Measurements from ENCODE around the gene MTA3. TPM values are rescaled to one million over a fixed set of nuclear protein-coding genes. Genes with fewer than 3 reads are reported as not detected.

MTA3 gene
- 1 to 10 TPM; 2.7 to 8.3 (median 6.9) TPM for polyA plus RNA-seq (ENCODE audit: low read depth in 6 of 6)

DNA sequence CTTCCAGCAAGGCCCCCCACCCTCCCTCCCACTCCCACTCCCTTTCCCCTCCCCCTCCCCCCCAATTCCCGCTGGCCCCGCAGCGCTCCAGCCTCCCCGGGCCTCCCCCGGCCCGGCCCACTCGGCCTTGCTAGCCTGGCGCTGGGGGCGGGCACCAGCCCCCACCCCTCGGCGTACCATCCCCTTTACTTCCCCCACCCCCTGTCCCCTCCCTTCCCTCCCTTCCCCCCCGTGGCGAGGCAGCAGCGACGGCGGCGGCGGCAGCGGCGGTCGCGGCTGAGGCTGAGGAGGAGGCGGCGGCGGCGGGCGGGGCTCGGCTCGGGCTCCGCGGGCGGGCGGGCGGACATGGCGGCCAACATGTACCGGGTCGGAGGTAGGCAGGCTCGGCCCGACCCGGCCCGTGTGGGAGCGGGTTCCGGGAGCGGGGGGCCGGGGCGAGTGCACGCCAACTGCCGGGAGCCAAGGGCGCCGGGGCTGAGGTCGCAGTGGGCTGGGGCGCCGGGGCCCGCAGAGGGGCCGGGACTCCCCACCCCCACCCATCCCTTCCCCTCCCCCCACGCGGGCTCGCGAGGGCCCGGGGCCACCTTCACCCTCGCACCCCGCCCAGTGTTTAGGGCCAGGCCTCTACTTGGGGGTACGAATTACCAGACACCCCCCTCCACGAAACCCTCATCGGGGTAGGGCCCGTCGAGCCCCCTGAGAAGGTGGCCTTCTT is at the start of gene MTA3:
Gene MTA3 (plus strand): TSS at position 232 of the 715 bp plus-strand sequence. CDS start 114 bp downstream, at position 346.
- Mint-ChIP-seq H3K27me3 (no peaks in the 10 kb centered on the region), H3K9me3 (no peaks in the 10 kb centered on the region), H3K36me3 (no peaks in the 10 kb centered on the region), H3K27ac (peak within 1 kb of the TSS; percentile 83 to 92 (median 88)), H3K4me3 (peak within 1 kb of the TSS; percentile 79 to 98 (median 90)), H3K4me1 (peaks cover 20 to 24% (median 22%) of the 10 kb centered on the region in 3 donors)
- DNase-seq (peak; percentile 58), ATAC-seq (ENCODE audit: low read depth in 2 of 2) (peak; percentile 80 to 86)

DNA sequence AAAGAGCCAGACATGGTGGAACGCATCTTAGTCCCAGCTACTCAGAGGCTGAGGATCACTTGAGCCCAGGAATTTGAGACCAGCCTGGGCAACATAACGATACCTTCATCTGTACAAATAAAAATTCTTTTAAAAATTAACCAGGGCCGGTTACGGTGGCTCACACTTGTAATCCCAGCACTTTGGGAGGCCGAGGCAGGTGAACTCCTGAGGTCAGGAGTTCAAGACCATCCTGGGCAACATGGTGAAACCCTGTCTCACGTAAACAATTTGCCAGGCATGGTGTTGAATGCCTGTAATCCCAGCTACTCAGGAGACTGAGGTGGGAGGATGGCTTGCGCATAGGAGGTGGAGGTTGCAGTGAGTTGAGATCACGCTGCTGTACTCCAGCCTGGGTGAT is 48.8 kb upstream of the MTA3 start:
- H3K9me3 Mint-ChIP-seq: peaks cover 0 to 3% (median 0%) of the 10 kb centered on the region in 7 donors
- no peak overlapping the region for H3K27ac Mint-ChIP-seq
- DNase-seq (no peak), ATAC-seq (ENCODE audit: low read depth in 2 of 2) (no peak)
- peaks cover 0 to 6% (median 0%) of the 10 kb centered on the region in 3 donors for H3K27me3 Mint-ChIP-seq
- H3K4me1 Mint-ChIP-seq: no peaks in the 10 kb centered on the region
- no peak overlapping the region for H3K4me3 Mint-ChIP-seq
- H3K36me3 Mint-ChIP-seq: no peaks in the 10 kb centered on the region

DNA sequence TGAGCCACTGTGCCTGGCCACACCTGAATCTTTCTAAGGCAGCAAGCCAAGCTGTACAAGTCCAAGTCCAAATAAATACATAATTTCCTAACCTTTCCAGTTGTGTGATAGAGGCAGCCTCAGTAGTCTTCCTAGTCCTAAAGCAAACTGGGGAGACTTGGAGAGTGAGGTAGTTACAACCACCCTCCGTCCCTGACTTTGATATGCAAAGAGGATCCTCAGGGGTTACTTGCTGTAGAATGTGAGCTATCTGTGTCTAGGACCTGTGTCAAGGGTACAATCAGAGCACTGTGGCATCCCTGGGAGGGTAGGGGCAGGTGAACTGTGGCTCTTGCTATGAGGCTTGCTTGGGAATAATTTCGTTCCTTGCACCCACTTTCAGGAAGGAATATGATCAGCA is 46.4 kb upstream of the MTA3 start:
- H3K27me3 Mint-ChIP-seq: peaks cover 0 to 12% (median 0%) of the 10 kb centered on the region in 3 donors
- H3K27ac Mint-ChIP-seq: no peak overlapping the region
- no peak overlapping the region for H3K4me3 Mint-ChIP-seq
- H3K4me1 Mint-ChIP-seq: no peaks in the 10 kb centered on the region
- no peak for ATAC-seq (ENCODE audit: low read depth in 2 of 2)
- no peak for DNase-seq
- peaks cover 0 to 3% (median 0%) of the 10 kb centered on the region in 7 donors for H3K9me3 Mint-ChIP-seq
- no peaks in the 10 kb centered on the region for H3K36me3 Mint-ChIP-seq

DNA sequence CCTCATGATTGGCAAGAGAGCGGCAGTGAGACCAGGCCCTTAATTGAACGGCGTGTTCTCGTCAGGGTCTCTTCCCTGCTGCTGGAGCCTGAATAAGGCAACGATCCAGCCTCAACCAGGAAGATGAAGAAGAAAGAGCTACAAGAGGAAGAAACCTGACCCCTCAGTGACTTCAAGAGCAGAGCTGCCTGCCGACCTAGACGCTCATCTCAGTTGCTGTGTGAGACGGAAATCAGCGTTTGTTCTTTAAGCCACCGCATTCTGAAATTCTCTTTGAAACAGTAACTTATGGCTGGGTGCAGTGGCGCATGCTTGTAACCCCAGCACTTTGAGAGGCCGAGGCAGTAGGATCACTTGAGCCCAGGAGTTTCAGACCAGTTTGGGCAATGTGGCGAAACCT is 45.1 kb upstream of the MTA3 start:
- Mint-ChIP-seq H3K27ac (peak overlapping the region in 2 of 6 donors; percentile 17 to 82), H3K27me3 (peaks cover 0 to 12% (median 0%) of the 10 kb centered on the region in 3 donors), H3K4me1 (no peaks in the 10 kb centered on the region), H3K9me3 (peaks cover 0 to 3% (median 0%) of the 10 kb centered on the region in 7 donors), H3K4me3 (no peak overlapping the region), H3K36me3 (no peaks in the 10 kb centered on the region)
- ATAC-seq (ENCODE audit: low read depth in 2 of 2) (no peak), DNase-seq (no peak)

DNA sequence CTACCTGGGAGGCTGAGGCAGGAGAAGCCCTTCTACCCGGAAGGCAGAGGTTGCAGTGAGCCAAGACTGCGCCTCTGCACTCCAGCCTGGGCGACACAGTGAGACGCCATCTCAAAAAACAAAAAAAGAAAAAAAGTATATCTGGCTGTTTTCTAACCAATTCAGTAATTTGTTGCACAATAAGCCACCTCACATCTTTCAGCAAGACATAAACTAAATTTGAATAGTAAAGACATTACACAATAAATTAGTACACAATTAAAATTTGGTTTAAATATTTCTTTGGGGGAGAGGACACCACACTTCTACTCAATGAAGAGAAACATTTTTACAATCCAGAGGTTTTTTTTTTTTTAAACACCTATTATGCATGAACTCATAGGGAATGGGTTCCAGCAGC is 36.0 kb upstream of the MTA3 start:
- no peaks in the 10 kb centered on the region for H3K4me1 Mint-ChIP-seq
- H3K36me3 Mint-ChIP-seq: no peaks in the 10 kb centered on the region

DNA sequence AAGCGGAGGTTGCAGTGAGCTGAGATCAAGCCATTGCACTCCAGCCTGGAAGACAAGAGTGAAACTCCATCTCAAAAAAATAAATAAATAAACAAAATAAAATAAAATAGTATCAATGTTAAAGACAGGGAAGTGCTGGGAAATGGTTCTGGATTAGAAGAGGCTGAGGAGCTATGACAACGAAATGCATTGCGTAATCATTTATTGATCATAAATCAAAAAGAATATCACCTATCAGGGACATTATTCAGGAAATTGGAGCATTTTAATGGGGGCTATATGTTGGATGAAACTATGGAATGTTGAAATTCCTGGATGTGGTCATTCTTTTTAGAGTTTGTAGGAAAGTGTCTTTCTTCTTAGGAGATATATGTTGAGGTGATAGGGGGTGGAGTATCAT is 30.9 kb upstream of the MTA3 start:
- ATAC-seq (ENCODE audit: low read depth in 2 of 2) (no peak), DNase-seq (no peak)
- Mint-ChIP-seq H3K27me3 (no peaks in the 10 kb centered on the region), H3K4me1 (no peaks in the 10 kb centered on the region), H3K27ac (peak overlapping the region in 1 of 6 donors; percentile 27), H3K36me3 (no peaks in the 10 kb centered on the region), H3K4me3 (no peak overlapping the region), H3K9me3 (peaks cover 0 to 9% (median 5%) of the 10 kb centered on the region in 7 donors)

More for the DNA sequence above, 36.0 kb upstream of the MTA3 start:
- Mint-ChIP-seq H3K27ac (no peak overlapping the region), H3K4me3 (no peak overlapping the region), H3K9me3 (no peaks in the 10 kb centered on the region), H3K27me3 (no peaks in the 10 kb centered on the region)
- no peak for DNase-seq
- ATAC-seq (ENCODE audit: low read depth in 2 of 2): no peak

DNA sequence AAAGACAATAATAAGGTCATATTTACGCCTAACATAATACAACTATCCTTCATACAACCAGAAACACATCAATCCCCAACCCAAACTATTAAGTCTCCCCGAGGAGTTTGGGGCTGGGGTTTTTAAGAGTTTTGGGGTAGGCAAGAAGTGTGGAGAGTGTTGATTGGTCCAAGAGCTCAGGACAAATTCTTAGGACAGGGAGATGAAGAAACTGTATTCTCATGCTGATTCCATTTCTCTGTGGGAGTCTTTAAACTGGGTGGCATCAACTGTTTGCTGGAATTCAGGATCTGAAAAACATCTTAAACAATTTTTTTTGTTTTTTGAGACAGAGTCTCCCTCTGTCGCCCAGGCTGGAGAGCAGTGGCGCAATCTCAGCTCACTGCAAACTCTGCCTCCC is 25.6 kb upstream of the MTA3 start:
- Mint-ChIP-seq H3K27ac (no peak overlapping the region), H3K27me3 (no peaks in the 10 kb centered on the region), H3K4me1 (peaks cover 8 to 11% (median 11%) of the 10 kb centered on the region in 3 donors), H3K9me3 (peaks cover 0 to 6% (median 4%) of the 10 kb centered on the region in 7 donors), H3K4me3 (no peak overlapping the region), H3K36me3 (no peaks in the 10 kb centered on the region)
- ATAC-seq (ENCODE audit: low read depth in 2 of 2) (no peak), DNase-seq (no peak)

DNA sequence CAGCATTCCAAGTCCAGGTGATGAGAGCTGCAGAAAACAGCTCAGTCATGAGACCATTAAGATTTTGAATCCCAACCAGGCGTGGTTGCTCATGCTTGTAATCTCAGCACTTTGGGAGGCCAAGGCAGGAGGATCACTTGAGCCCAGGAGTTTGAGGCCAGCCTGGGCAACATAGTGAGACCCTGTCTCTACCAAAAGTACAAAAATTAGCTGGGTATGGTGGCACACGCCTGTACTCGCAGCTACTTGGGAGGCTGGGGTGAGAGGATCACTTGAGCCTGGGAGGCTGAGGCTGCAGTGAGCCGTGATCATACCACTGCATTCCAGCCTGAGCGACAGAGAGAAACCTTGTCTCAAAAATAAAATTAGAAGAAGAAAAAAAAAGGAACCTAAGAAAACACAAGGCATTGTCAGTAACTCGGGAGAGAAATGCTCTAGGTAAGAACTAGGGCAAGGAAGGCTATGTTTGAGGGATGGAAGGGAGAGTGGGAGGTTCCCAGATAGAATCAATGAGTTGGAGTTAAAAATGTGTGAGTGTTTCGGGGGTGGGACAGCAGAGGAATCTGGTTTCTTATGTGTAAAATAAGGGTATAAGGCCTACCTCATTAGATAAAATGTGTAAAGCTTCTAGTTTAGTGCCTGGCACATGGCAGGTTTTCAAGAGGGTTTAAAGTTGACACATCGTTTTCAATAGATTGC is 23.3 kb upstream of the MTA3 start:
- no peak for DNase-seq
- H3K4me3 Mint-ChIP-seq: peak overlapping the region in 1 of 8 donors; percentile 9
- peaks cover 8 to 11% (median 11%) of the 10 kb centered on the region in 3 donors for H3K4me1 Mint-ChIP-seq
- no peaks in the 10 kb centered on the region for H3K36me3 Mint-ChIP-seq
- H3K27ac Mint-ChIP-seq: peak overlapping the region in 2 of 6 donors; percentile 33 to 65
- H3K9me3 Mint-ChIP-seq: no peaks in the 10 kb centered on the region
- no peak for ATAC-seq (ENCODE audit: low read depth in 2 of 2)
- peaks cover 0 to under 1% (median 0%) of the 10 kb centered on the region in 3 donors for H3K27me3 Mint-ChIP-seq

DNA sequence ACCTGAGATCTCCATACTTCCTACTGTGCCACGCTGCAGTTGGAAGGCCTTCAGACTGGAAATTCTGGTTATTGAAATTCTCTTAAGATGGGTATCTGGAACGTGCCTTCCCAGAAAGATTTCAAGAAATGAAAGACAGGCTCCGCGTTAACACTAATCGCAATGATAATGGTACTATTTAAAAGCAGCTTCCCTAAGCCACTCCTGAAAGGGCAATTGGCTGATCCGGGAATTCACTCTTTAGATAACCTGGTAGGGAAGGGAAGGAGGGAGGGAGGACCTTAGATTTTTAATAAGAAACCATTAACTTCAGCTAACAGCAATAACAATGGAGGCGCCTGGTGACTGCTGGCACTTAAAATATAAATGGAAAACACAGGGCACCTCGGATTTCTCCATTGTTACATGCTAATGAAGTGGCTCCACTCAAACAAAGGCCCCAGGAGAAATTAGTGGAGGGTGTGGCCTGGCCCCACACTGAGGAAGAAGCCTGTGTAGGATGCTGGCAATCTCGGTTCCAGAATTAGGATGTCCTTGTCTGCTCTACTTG is 22.5 kb upstream of the MTA3 start:
- H3K27me3 Mint-ChIP-seq: peaks cover 0 to 4% (median 0%) of the 10 kb centered on the region in 3 donors
- no peak for DNase-seq
- H3K4me3 Mint-ChIP-seq: no peak overlapping the region
- no peak overlapping the region for H3K27ac Mint-ChIP-seq
- H3K9me3 Mint-ChIP-seq: no peaks in the 10 kb centered on the region
- no peaks in the 10 kb centered on the region for H3K36me3 Mint-ChIP-seq
- H3K4me1 Mint-ChIP-seq: peaks cover 8 to 11% (median 11%) of the 10 kb centered on the region in 3 donors
- no peak for ATAC-seq (ENCODE audit: low read depth in 2 of 2)

DNA sequence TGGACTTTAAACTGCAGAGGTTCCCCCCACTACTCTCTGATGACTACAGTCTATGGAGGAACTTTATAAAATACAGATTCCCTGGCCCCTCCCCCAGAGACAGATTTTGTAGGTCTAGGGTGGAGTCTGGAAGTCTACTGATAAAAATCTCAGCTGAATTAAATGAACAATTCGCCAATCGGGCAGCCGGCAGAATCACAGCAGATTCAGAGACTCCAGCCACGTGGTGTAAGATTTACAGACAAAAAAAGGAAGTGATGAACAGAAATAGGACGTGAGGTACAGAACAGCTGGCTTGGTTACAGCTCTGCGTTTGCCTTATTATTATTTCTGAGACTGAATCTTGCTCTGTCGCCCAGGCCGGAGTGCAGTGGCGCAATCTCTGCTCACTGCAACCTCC is 21.4 kb upstream of the MTA3 start:
- Mint-ChIP-seq H3K36me3 (no peaks in the 10 kb centered on the region), H3K4me3 (peak overlapping the region in 6 of 8 donors; percentile 53 to 79 (median 68)), H3K4me1 (peaks cover 8 to 11% (median 11%) of the 10 kb centered on the region in 3 donors), H3K27ac (peak overlapping the region in 3 of 6 donors; percentile 26 to 53 (median 28)), H3K27me3 (peaks cover 0 to 8% (median 4%) of the 10 kb centered on the region in 3 donors), H3K9me3 (no peaks in the 10 kb centered on the region)
- DNase-seq (peak; percentile 34), ATAC-seq (ENCODE audit: low read depth in 2 of 2) (peak; percentile 98 to 99)

DNA sequence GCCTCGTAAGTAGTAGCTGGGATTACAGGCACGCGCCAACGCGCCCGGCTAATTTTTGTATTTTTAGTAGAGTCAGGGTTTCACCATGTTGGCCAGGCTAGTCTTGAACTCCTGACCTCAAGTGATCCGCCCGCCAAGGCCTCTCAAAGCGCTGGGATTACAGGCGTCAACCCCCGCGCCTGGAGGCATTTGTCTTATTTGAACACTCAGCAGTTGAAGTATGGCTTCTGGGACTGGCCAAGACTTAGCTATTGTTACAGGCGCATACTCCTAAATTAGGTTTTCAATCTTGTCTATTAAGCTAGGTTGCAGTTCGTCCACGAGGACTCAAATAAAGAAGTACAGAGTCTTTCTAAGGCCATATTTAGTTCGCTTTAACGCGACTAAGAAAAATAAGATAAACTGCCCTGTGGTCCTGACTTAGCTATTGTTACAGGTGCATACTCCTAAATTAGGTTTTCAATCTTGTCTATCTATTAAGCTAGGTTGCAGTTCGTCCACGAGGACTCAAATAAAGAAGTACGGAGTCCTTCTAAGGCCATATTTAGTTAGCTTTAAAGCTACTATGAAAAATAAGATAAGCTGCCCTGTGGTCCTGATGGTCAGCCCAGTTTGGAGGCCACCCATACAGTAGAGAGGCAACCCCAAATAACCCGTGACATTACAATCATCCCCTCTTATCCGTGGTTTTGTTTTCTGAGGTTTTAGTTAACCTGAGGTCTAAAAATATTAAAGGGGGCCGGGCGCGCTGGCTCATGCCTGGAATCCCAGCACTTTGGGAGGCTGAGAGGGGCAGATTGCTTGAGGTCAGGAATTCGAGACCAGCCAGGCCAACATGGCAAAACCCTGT is 20.8 kb upstream of the MTA3 start:
- ATAC-seq (ENCODE audit: low read depth in 2 of 2) (no peak), DNase-seq (no peak)
- Mint-ChIP-seq H3K27me3 (peaks cover 0 to 8% (median 4%) of the 10 kb centered on the region in 3 donors), H3K9me3 (no peaks in the 10 kb centered on the region), H3K27ac (peak overlapping the region in 3 of 6 donors; percentile 12 to 28 (median 26)), H3K4me3 (peak overlapping the region in 4 of 8 donors; percentile 53 to 79 (median 72)), H3K4me1 (peaks cover 8 to 11% (median 11%) of the 10 kb centered on the region in 3 donors), H3K36me3 (no peaks in the 10 kb centered on the region)

DNA sequence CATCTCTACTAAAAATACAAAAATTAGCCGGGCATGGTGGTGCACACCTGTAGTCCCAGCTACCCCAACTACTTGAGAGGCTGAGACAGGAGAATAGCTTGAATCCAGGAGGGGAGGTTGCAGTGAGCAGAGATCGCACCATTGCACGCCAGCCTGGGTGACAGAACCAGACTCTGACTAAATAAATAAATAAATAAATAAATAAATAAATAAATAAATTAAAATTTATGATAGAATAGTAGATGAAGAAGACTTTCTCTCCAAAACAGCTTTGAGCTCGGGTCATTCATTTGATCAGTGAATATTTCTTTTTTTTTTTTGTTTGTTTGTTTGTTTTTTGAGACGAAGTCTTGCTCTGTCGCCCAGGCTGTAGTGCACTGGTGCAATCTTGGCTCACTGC is 17.6 kb upstream of the MTA3 start:
- Mint-ChIP-seq H3K9me3 (no peaks in the 10 kb centered on the region), H3K4me3 (no peak overlapping the region), H3K4me1 (peaks cover 8 to 11% (median 11%) of the 10 kb centered on the region in 3 donors), H3K36me3 (no peaks in the 10 kb centered on the region), H3K27ac (no peak overlapping the region), H3K27me3 (peaks cover 0 to 8% (median 4%) of the 10 kb centered on the region in 3 donors)
- ATAC-seq (ENCODE audit: low read depth in 2 of 2) (no peak), DNase-seq (no peak)

DNA sequence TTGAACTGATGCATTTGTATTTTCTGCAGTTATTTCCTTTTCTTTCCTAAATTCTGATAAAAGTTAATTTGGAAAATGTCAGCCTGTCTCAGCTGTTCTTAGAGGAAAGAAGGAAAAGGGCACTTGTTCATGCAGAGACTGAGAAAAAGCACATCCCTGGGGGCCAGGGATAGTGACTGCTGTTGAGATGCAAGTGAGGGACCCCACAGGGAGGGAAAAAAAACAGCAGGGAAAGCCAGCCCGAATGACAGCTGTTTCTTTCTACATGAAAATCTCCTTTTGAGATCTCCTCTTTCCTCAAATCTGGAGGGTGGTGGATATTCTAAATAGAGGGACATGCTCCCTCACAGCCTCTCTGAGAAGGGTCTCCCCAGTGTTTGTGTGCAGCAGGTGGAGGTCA is 14.0 kb upstream of the MTA3 start:
- H3K4me3 Mint-ChIP-seq: no peak overlapping the region
- H3K27me3 Mint-ChIP-seq: peaks cover 0 to 8% (median 4%) of the 10 kb centered on the region in 3 donors
- H3K27ac Mint-ChIP-seq: no peak overlapping the region
- H3K9me3 Mint-ChIP-seq: no peaks in the 10 kb centered on the region
- H3K36me3 Mint-ChIP-seq: no peaks in the 10 kb centered on the region
- no peak for ATAC-seq (ENCODE audit: low read depth in 2 of 2)
- H3K4me1 Mint-ChIP-seq: no peaks in the 10 kb centered on the region
- no peak for DNase-seq

Measured in naive B cell (primary cell).